GM21381 (cell line): ENCODE data around the gene COMMD6.
"Not testable (repeated sequence)": the region's sequence is repeated elsewhere in the genome, so short reads cannot be mapped to it uniquely, and the experiment has no call there.

Experiments
- ATAC-seq: cut with Tn5 transposase; IDR thresholded peaks from one replicate; pipeline ENCODE4 v1.9.1; 2021; ENCODE audit warnings: mild to moderate bottlenecking, moderate library complexity; ENCODE audit not compliant: unreplicated experiment

COMMD6 gene

DNA sequence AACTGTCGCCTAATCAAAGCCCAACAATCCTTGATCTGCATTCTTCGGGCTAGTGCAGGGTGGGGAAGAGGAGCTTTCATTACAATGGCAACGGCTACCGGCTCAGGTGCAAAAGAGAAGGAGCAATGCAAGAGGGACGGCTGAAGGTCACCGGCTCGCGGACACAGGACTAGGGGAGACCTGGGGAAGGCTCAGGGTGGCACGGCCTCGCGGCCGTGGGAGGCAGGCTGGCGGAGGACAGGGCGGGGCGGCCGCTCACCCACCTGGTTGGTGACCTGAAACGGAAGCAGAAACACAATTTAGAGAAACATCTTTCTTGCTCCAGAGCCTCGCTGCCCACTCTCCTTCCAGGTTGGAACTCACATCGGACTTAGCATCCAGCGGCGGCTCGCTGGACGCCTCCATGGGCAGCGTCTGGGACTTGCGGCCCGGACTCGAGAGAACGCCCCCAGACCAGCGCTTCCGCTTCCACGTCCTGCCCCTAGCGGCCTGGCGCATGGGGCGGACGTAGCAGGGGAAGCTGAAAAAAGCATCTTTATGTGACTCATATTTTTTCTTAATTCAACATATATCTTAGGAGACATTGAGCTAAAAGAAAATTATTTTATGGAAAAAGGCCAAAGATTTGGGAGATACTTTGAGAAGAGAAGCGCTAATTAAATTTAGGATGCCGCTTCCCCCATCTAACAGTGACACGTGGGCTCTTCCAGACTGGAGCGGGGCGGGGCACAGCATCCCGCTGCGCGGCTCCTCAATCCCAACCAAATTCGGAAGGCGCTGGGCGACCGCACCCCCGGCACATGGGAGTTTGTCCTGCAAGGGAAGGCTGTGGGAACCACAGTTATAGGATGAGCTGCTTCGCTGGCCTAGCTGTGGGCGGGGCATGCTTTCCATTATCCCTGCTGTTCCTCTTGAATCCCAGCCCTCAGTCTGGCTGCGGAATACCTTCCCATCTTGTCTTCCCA is at the start of gene COMMD6:
Gene COMMD6 (minus strand): TSS at position 441 of the 965 bp plus-strand sequence. CDS start 36 bp downstream, at position 405.
- peak; percentile 98 for ATAC-seq

GRCh38 chr13:75585153-75585552 is 47.5 kb upstream of the COMMD6 start:
- no peak for ATAC-seq

GRCh38 chr13:75583091-75583490 is 45.5 kb upstream of the COMMD6 start:
- no peak for ATAC-seq

DNA sequence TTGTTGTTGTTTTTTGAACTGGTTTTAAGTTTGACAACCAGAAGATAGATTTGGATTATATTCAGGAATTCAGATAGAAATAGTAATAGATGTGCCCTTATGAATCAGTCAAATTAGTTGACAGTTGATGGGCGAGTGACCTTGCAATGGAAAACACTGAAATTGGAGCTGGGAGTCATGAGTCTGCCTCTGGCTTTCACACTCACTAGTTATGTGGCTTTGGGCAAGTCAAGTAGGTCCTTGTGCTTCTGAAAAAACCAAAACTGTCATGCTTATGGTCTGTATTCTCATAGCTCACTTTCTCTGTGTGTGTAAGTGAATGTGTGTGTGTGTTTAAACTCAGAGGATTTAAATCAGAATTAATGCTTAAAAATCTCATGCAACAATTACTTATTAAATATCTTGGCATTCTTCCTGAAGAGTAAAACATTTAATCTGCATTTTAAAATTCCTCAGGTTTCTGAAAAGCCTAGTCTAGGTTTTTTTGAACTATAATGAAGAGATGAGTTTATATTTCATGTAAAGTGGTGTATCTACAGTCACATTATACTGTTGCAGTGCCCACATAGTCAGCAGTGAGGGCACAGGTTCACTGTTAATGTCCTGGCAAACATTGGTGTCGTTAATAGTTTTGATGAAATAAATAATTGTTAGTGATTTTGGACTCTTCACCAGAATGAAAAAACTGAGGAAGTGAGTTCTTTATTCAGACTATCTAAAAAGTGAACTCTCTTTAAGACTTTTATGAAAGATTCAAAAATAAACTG is 44.4 kb upstream of the COMMD6 start:
- no peak for ATAC-seq

- ATAC-seq, result peak; percentile 76
These were observed 41.9 kb upstream of the COMMD6 start for GRCh38 chr13:75579529-75579928.

GRCh38 chr13:75569576-75569975 is 31.9 kb upstream of the COMMD6 start:
- no peak for ATAC-seq

DNA sequence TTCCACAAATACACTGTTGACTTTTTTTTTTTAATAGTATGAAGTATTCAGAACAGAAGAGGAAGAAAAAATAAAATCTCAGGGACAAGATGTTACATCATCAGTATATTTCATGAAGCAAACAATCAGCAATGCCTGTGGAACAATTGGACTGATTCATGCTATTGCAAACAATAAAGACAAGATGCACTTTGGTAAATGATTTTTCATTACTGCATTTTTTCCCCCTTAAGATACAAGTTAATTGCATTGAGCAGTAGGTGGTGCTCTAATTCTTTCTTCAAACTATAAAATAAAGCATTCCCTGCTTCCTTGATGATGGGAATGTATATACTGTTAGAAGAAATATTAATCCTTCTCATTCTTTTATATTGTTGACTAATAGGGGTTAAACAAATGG is 29.0 kb upstream of the COMMD6 start:
- ATAC-seq, result no peak

- ATAC-seq, result no peak
These were observed 20.7 kb upstream of the COMMD6 start for GRCh38 chr13:75558145-75558840.

DNA sequence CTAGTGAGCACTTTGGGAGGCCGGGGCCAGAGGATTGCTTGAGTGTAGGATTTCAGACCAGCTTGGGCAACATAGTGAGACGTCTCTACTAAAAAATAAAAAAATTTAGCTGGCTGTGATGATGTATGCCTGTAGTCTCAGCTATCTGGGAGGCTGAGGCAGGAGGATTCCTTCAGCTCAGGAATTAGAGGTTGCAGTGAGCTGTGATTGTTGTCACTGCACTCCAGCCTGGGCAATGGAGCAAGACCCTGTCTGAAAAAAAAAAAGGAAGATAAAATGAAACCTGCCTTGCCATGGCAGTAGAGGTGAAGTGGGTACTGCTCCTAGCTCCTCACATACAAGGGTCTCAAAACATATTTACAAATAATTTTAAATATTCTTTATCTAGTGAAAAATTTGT is 19.3 kb upstream of the COMMD6 start:
- no peak for ATAC-seq

- no peak for ATAC-seq
These were observed 18.2 kb upstream of the COMMD6 start for GRCh38 chr13:75555836-75556235.

GRCh38 chr13:75554981-75555380 is 17.3 kb upstream of the COMMD6 start:
- ATAC-seq, result no peak

DNA sequence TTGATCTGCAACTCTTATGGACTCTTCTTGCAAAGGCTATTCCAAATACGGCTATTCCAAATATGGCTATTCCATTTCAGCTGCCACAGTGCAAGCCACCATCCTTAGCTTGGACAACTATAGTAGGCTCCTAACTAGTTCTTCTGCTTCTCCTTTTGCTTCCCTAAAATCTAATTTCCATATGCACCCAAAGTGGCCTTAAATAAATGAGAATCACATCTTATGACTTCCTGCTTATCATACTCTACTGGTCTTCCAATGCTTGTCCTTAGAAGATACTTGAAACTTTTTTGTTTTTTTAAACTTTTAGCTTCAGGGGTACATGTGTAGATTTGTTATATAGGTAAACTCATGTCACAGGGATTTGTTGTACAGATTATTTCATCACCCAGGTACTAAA is 16.8 kb upstream of the COMMD6 start:
- no peak for ATAC-seq

DNA sequence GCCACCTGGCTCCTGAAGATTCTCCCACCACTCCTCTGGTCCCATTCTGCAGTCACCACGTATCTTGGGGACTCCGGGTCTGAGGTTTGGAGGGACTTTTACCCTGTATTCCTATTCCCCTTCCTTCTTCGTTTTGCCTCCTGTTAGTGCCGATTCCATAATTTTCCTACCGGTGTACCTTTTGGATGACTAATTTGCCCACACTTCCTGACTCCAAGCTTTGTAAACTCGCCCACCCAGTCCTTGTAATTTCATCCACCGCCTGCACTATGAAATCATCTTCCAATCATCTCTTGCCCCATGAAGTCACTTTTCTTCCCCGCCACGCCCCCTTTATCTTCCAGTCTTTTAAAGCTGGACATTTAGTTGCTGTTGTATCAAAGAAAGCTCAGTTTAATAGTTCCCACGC is 12.5 kb upstream of the COMMD6 start:
- ATAC-seq, result peak; percentile 2

- peak; percentile 96 for ATAC-seq
These were observed 11.9 kb upstream of the COMMD6 start, which contains the start of gene UCHL3 for GRCh38 chr13:75549262-75550158. TSS of gene UCHL3 (plus strand) at chr13:75549791. CDS start at chr13:75549821, 30 bp downstream.

- ATAC-seq, result no peak
These were observed 10.3 kb upstream of the COMMD6 start for GRCh38 chr13:75547917-75548316.

DNA sequence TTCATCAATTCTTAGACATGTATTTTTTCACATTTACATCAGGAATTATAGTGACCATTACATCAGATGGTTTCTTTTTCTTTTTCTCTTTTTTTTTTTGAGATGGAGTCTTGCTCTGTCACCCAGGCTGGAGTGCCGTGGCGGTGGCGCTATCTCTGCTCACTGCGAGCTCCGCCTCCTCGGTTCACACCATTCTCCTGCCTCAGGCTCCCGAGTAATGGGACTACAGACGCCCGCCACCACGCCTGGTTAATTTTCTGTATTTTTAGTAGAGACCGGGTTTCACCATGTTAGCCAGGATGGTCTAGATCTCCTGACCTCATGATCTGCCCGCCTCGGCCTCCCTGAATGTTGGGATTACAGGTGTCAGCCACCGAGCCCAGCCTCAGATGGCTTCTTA is 7.7 kb upstream of the COMMD6 start:
- not testable (repeated sequence) for ATAC-seq

DNA sequence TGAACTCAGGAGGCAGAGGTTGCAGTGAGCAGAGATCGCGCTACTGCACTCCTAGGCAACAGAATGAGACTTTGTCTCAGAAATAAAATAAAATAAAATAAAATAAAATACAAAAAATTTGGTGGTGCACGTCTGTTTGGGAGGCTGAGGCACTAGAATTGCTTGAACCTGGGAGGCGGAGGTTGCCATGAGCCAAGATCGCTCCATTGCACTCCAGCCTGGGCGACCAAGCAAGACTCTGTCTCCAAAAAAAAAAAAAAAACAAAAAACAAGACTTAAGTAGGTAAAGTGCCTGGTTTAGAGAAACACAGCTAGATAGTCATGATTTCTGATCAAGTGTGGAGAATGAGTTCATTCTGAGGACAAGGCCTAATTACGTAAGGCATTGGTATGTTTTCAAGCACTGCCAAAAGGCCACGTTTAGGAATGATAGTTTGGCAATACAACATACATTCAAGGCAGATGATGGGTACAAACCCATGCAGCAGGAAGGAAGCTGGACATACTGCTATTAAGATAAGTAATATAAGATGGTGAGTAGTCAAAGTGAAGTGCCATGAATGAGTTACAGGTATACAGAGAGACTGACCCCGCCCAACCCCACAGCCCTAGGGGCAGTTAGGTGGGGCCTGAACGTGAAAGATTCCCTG is 7.2 kb upstream of the COMMD6 start:
- no peak for ATAC-seq

DNA sequence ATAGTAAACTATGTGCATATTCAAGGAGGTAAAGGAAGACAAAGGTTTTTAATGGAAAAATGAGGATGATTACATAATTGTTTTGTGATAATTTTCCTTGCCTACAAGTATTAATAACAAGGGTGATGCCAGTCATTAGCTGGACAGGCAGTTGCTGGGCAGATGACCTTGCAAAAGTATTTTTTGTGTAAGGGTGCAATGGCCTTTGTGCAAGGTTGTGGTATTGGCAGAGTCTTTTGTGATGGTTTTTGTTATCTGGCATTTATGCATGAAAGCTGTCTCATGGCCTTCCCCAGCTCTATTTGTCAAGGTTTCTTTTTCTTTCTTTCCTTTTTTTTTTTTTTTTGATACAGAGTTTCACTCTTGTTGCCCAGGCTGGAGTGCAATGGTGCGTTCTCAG is 4.3 kb upstream of the COMMD6 start:
- no peak for ATAC-seq

- ATAC-seq, result no peak
These were observed 3.6 kb upstream of the COMMD6 start for GRCh38 chr13:75541287-75541686.

DNA sequence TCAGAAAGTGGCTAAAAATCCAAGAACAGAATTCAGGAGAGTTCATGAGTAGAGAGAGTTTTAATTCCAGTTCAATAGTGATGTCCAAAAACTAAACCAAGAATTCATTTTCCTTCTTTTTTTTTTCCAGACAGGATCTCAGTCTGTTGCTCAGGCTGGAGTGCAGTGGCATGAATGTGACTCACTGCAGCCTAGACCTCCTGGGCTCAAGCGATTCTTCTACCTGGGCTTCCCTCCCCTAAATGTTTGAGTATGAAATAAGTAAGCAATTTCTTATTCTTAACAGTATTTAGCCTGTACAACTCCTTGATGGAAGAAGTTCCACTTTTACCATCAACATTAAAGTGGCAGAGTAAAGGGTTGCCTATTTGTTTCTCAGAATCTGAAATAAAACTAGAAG is 3.8 kb downstream of the COMMD6 start:
- no peak for ATAC-seq
